OCI-LY3 (cell line): ENCODE data around the gene PCNX1.

Experiments
- H2AFZ ChIP-seq: fragments of 200-600, 300-600 bp; shearing (Covaris generic); 2 replicates; pipeline ENCODE4 v1.6.0; 2014; ENCODE audit warnings: antibody characterized with exemption, low read depth, low read length
- H3K27ac ChIP-seq: fragments of 200-600, 300-600 bp; sonication (generic); 2 replicates; pipeline ENCODE4 v1.5.1; 2014; ENCODE audit warnings: mild to moderate bottlenecking, low read length, moderate library complexity, mixed read lengths
- H3K27me3 ChIP-seq: fragments of 200-600, 300-600 bp; sonication (generic); 2 replicates; pipeline ENCODE4 v1.6.1; 2014; ENCODE audit warnings: low read depth, low read length, mixed read lengths
- H3K36me3 ChIP-seq: fragments of 200-600, 300-600 bp; sonication (generic); replicated peaks from 2 replicates; pipeline ENCODE3; 2014; ENCODE audit warnings: low read depth, low read length, mixed read lengths
- H3K4me1 ChIP-seq: fragments of 300-600, 200-600 bp; sonication (generic); 2 replicates; pipeline ENCODE4 v1.6.1; 2014; ENCODE audit warnings: low read length, mixed read lengths
- H3K4me2 ChIP-seq: fragments of 200-600, 300-600 bp; sonication (generic); 2 replicates; pipeline ENCODE4 v1.6.1; 2014; ENCODE audit warnings: low read length, mixed read lengths
- H3K4me3 ChIP-seq: fragments of 300-600, 200-600 bp; sonication (generic); 2 replicates; pipeline ENCODE4 v1.5.1; 2014; ENCODE audit warnings: antibody characterized with exemption, mild to moderate bottlenecking, low read length, moderate library complexity
- H3K79me2 ChIP-seq: fragments of 300-600, 200-600 bp; shearing (Covaris generic); 2 replicates; pipeline ENCODE4 v1.6.1; 2014; ENCODE audit warnings: mild to moderate bottlenecking, low read length, mixed read lengths
- H3K9ac ChIP-seq: fragments of 300-600, 200-600 bp; shearing (Covaris generic); 2 replicates; pipeline ENCODE4 v1.6.0; 2014; ENCODE audit warnings: mild to moderate bottlenecking, low read length, moderate library complexity
- H3K9me3 ChIP-seq: fragments of 200-600, 300-600 bp; shearing (Covaris generic); 2 replicates; pipeline ENCODE4 v1.6.1; 2014; ENCODE audit warnings: low read length, mixed read lengths; ENCODE audit not compliant: insufficient read depth
- H4K20me1 ChIP-seq: fragments of 200-600, 300-600 bp; sonication (generic); 2 replicates; pipeline ENCODE4 v1.6.1; 2016; ENCODE audit warnings: low read length, mixed read lengths; ENCODE audit not compliant: insufficient read depth
- CTCF ChIP-seq: fragments of 200-600, 300-600 bp; sonication (generic); IDR thresholded peaks from 2 replicates; pipeline ENCODE4 v1.5.1; 2014; ENCODE audit warnings: antibody characterized with exemption, low read length, low read depth
- EZH2phosphoT487 ChIP-seq: fragments of 200-600 bp; shearing (Covaris generic); IDR thresholded peaks from 2 replicates; pipeline ENCODE4 v1.6.1; 2018; ENCODE audit warnings: antibody characterized with exemption, mixed run types, low read depth

The PCNX1 gene

GRCh38 chr14:70993931-70994330 lies 86.7 kb downstream of the PCNX1 start:
- Histone ChIP-seq H3K9ac (no peak overlapping the region), H2AFZ (no peak overlapping the region), H4K20me1 (peaks cover 4% of the 10 kb centered on the region; the same call in 1 of the 2 replicates), H3K4me3 (no peak overlapping the region), H3K27ac (no peak overlapping the region), H3K27me3 (no peaks in the 10 kb centered on the region), H3K4me1 (no peaks in the 10 kb centered on the region), H3K4me2 (no peak overlapping the region), H3K36me3 (peaks cover 7% of the 10 kb centered on the region), H3K79me2 (no peaks in the 10 kb centered on the region), H3K9me3 (no peaks in the 10 kb centered on the region)
- no peak for TF ChIP-seq EZH2phosphoT487
- no peak for TF ChIP-seq CTCF

- Histone ChIP-seq H2AFZ (no peak overlapping the region), H3K27ac (no peak overlapping the region), H3K9ac (no peak overlapping the region), H3K4me3 (no peak overlapping the region), H3K4me2 (no peak overlapping the region), H3K9me3 (no peaks in the 10 kb centered on the region), H3K4me1 (no peaks in the 10 kb centered on the region), H3K27me3 (no peaks in the 10 kb centered on the region), H3K36me3 (peaks cover 7% of the 10 kb centered on the region), H3K79me2 (no peaks in the 10 kb centered on the region), H4K20me1 (peaks cover 4% of the 10 kb centered on the region; the same call in 1 of the 2 replicates)
- TF ChIP-seq EZH2phosphoT487 (no peak), CTCF (no peak)
Measured at GRCh38 chr14:70995211-70995610, 88.0 kb downstream of the PCNX1 start.

- H4K20me1 ChIP-seq = peaks cover 4% of the 10 kb centered on the region; the same call in 1 of the 2 replicates
- H3K4me3 ChIP-seq = no peak overlapping the region
- no peak overlapping the region for H3K4me2 ChIP-seq
- no peak overlapping the region for H3K9ac ChIP-seq
- peaks cover 7% of the 10 kb centered on the region for H3K36me3 ChIP-seq
- TF ChIP-seq CTCF = no peak
- TF ChIP-seq EZH2phosphoT487 = no peak
- H3K9me3 ChIP-seq = no peaks in the 10 kb centered on the region
- no peaks in the 10 kb centered on the region for H3K27me3 ChIP-seq
- H2AFZ ChIP-seq = no peak overlapping the region
- H3K4me1 ChIP-seq = no peaks in the 10 kb centered on the region
- no peak overlapping the region for H3K27ac ChIP-seq
- H3K79me2 ChIP-seq = no peaks in the 10 kb centered on the region
Measured at GRCh38 chr14:70995671-70996070, 88.4 kb downstream of the PCNX1 start.

GRCh38 chr14:70999117-70999516 lies 91.9 kb downstream of the PCNX1 start:
- H3K36me3 ChIP-seq = peaks cover 10% of the 10 kb centered on the region
- peaks cover 4% of the 10 kb centered on the region; the same call in 1 of the 2 replicates for H4K20me1 ChIP-seq
- H3K9me3 ChIP-seq = no peaks in the 10 kb centered on the region
- no peak overlapping the region for H3K4me2 ChIP-seq
- no peak overlapping the region for H3K27ac ChIP-seq
- no peak overlapping the region for H3K9ac ChIP-seq
- no peak overlapping the region for H3K4me3 ChIP-seq
- no peaks in the 10 kb centered on the region for H3K4me1 ChIP-seq
- TF ChIP-seq CTCF = no peak
- no peak for TF ChIP-seq EZH2phosphoT487
- no peaks in the 10 kb centered on the region for H3K79me2 ChIP-seq
- no peaks in the 10 kb centered on the region for H3K27me3 ChIP-seq
- no peak overlapping the region for H2AFZ ChIP-seq
